AG09319 (cell line): Measurements from ENCODE around the gene CAMK1.

Experiments
- DNase-seq: peaks from one replicate; pipeline ENCODE4 v3.0.0-alpha.2; 2010; ENCODE audit warnings: low read depth; ENCODE audit errors: extremely low read depth
- CTCF ChIP-seq: IDR thresholded peaks from 2 replicates; pipeline ENCODE4 v1.5.1; 2011; ENCODE audit warnings: low read depth, mild to moderate bottlenecking, inconsistent platforms, low read length, moderate library complexity

Gene CAMK1

GRCh38 chr3:9810433-9810770 is 40.7 kb upstream of the CAMK1 start:
- no peak for DNase-seq
- no peak for TF ChIP-seq CTCF

- peak; percentile 22 for DNase-seq
- no peak for TF ChIP-seq CTCF
Measured at GRCh38 chr3:9809615-9810432, 40.1 kb upstream of the CAMK1 start, which contains the start of gene TTLL3. TSS of gene TTLL3 (plus strand) at chr3:9810262. CDS start at chr3:9810662, 400 bp downstream.

- no peak for TF ChIP-seq CTCF
Measured at GRCh38 chr3:9809239-9809614, 39.5 kb upstream of the CAMK1 start.

GRCh38 chr3:9808345-9809037 is 38.7 kb upstream of the CAMK1 start:
- DNase-seq = no peak

More at GRCh38 chr3:9809239-9809614, 39.5 kb upstream of the CAMK1 start:
- no peak for DNase-seq

GRCh38 chr3:9807981-9808344 is 38.2 kb upstream of the CAMK1 start:
- DNase-seq = no peak
- TF ChIP-seq CTCF = no peak

More at GRCh38 chr3:9808345-9809037, 38.7 kb upstream of the CAMK1 start:
- TF ChIP-seq CTCF = peak; percentile 28

- no peak for DNase-seq
- TF ChIP-seq CTCF = no peak
Measured at GRCh38 chr3:9806688-9807589, 37.2 kb upstream of the CAMK1 start.
